Skeletal muscle satellite cell (primary cell): ENCODE data around the gene TSPAN8.
"Not testable (repeated sequence)": the region's sequence is repeated elsewhere in the genome, so short reads cannot be mapped to it uniquely, and the experiment has no call there.

Source experiments
- H3K27me3 ChIP-seq: 2 replicates; pipeline ENCODE4 v1.7.0; 2013; ENCODE audit warnings: low read length; ENCODE audit not compliant: control insufficient read depth, insufficient read depth
- H3K36me3 ChIP-seq: 2 replicates; pipeline ENCODE4 v1.7.0; 2013; ENCODE audit warnings: mild to moderate bottlenecking, control low read depth, low read length; ENCODE audit not compliant: insufficient read depth
- H3K4me1 ChIP-seq: 2 replicates; pipeline ENCODE4 v1.7.0; 2013; ENCODE audit warnings: low read length; ENCODE audit not compliant: control insufficient read depth, insufficient read depth
- H3K4me2 ChIP-seq: 2 replicates; pipeline ENCODE4 v1.7.0; 2013; ENCODE audit warnings: mild to moderate bottlenecking, low read length
- H3K4me3 ChIP-seq: 2 replicates; pipeline ENCODE4 v1.7.0; 2013; ENCODE audit warnings: low read length
- H3K9ac ChIP-seq: 2 replicates; pipeline ENCODE4 v1.7.0; 2013; ENCODE audit warnings: mild to moderate bottlenecking, low read depth, low read length, moderate library complexity
- H3K9me3 ChIP-seq: replicated peaks from 2 replicates; pipeline ENCODE4 v1.7.0; 2013; ENCODE audit warnings: mild to moderate bottlenecking, control low read depth, low read length

TSPAN8 gene

GRCh38 chr12:71124835-71125460, 32.9 kb downstream of the TSPAN8 start:
- no peak overlapping the region for H3K9ac ChIP-seq
- no peaks in the 10 kb centered on the region for H3K9me3 ChIP-seq
- H3K36me3 ChIP-seq, result no peaks in the 10 kb centered on the region
- H3K4me1 ChIP-seq, result no peaks in the 10 kb centered on the region
- no peak overlapping the region for H3K4me3 ChIP-seq
- H3K27me3 ChIP-seq, result no peaks in the 10 kb centered on the region
- no peak overlapping the region for H3K4me2 ChIP-seq

GRCh38 chr12:71113148-71113547, 44.7 kb downstream of the TSPAN8 start:
- not testable (repeated sequence) for H3K9me3 ChIP-seq, H3K27me3 ChIP-seq, H3K4me2 ChIP-seq, H3K9ac ChIP-seq, H3K4me3 ChIP-seq, H3K36me3 ChIP-seq, H3K4me1 ChIP-seq

DNA sequence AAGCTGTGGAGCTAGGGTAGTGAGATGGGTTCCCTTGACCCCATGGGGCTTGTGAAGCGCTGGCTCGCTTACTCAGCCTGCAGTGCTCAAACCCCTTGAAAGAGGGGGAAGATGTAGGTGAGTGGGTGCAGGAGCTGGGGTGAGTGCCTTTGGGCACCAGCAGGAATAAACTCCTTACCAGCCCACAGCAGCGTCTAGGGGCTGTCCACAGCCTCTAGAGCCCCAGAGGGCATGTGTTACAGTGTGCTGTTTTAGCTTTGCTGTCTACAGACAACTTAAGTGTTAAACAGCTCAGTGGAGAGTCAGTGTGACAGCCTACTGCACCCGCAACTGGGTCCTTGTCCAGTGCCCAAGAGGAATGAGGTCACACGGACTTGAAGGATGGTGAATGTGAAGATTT, 48.0 kb downstream of the TSPAN8 start:
- Histone ChIP-seq H3K4me2 (no peak overlapping the region), H3K9me3 (no peaks in the 10 kb centered on the region), H3K9ac (no peak overlapping the region), H3K27me3 (no peaks in the 10 kb centered on the region), H3K4me1 (no peaks in the 10 kb centered on the region), H3K4me3 (no peak overlapping the region), H3K36me3 (no peaks in the 10 kb centered on the region)

DNA sequence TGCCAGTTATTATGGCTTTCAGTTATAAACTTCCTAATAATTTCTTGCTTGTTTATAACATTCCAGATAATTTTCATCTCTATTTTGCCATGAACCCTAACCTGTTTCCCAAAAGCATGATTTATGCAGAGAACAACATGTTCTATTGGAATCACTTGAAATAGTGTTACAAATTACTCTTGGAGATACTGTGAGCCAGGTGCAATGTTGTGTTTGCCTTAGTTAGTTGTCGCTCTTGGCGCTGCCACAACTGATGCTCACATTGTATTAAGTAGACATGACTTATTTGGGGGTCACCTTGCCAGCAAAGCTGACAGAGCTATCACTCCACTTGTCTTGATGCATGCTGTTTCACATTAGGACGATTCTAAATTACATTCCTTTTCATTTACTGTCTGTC, 49.4 kb downstream of the TSPAN8 start:
- Histone ChIP-seq H3K9me3 (no peaks in the 10 kb centered on the region), H3K4me1 (no peaks in the 10 kb centered on the region), H3K36me3 (no peaks in the 10 kb centered on the region), H3K9ac (no peak overlapping the region), H3K4me2 (no peak overlapping the region), H3K27me3 (no peaks in the 10 kb centered on the region), H3K4me3 (no peak overlapping the region)

DNA sequence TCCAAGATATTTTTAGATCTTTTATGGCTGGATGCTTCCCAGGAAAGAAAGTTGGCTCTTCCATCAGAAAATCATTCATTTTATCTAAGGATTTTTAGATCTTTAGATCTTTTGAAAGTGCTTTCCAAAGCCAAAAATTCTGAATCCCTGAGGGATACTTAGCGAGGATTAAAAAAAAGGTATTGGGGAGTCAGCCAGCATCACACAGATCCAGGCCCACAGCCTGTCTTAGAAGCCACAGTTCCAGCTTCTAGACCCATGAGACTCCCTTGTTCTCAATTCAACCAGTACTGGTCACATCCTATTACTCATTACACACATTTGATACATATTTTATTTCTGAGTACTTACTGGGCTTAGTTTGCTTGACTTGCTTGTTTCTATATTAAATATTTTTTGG, 49.9 kb downstream of the TSPAN8 start:
- Histone ChIP-seq H3K4me1 (no peaks in the 10 kb centered on the region), H3K36me3 (no peaks in the 10 kb centered on the region), H3K9ac (no peak overlapping the region), H3K4me2 (no peak overlapping the region), H3K27me3 (no peaks in the 10 kb centered on the region), H3K9me3 (no peaks in the 10 kb centered on the region), H3K4me3 (no peak overlapping the region)

DNA sequence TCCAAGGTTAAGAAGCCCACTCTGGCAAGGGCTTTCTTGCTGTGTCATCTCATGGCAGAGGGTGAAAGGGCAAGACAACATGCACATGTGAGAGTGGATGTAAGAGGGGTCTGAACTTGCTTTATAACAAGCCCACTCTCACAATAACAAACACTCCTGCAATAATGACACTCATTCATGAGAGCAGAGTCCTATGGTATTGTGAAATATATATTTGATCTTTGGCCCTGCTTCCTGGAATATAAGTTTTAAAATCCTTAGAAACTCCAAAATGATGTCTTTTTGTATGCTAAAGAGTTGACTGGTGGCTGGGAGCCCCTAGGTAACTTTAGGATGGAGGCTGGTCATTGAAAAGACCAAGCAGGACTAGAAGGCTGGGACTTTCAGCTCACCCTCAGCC, 51.8 kb downstream of the TSPAN8 start:
- Histone ChIP-seq H3K4me3 (no peak overlapping the region), H3K4me1 (no peaks in the 10 kb centered on the region), H3K27me3 (no peaks in the 10 kb centered on the region), H3K9me3 (no peaks in the 10 kb centered on the region), H3K36me3 (no peaks in the 10 kb centered on the region), H3K9ac (no peak overlapping the region), H3K4me2 (no peak overlapping the region)

DNA sequence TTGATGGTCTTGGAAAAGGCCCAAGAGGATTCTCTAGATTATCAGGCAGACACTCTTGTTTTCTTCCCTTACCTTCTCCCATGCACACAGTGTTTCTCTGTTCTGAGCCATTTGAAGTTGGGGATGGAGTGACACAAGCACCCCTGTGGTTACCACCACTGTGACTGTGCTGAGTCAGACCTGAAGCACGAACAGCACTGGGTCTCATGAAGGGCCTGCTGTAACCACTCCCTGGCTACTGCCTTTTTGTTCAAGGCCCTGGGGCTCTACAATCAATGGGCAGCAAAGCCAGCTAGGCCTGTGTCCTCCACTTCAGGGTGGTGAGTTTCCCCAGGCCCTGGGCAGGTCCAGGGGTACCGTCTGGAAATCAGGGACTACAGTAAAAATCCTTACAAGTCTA, 65.5 kb downstream of the TSPAN8 start:
- Histone ChIP-seq H3K9ac (no peak overlapping the region), H3K4me1 (no peaks in the 10 kb centered on the region), H3K36me3 (no peaks in the 10 kb centered on the region), H3K27me3 (no peaks in the 10 kb centered on the region), H3K9me3 (no peaks in the 10 kb centered on the region), H3K4me2 (no peak overlapping the region), H3K4me3 (no peak overlapping the region)

- H3K9me3 ChIP-seq, result no peaks in the 10 kb centered on the region
- no peaks in the 10 kb centered on the region for H3K27me3 ChIP-seq
- no peaks in the 10 kb centered on the region for H3K4me1 ChIP-seq
- no peak overlapping the region for H3K4me2 ChIP-seq
- H3K36me3 ChIP-seq, result no peaks in the 10 kb centered on the region
- H3K9ac ChIP-seq, result no peak overlapping the region
- H3K4me3 ChIP-seq, result no peak overlapping the region
Observed at GRCh38 chr12:71090971-71091370, 66.8 kb downstream of the TSPAN8 start.

GRCh38 chr12:71085575-71085974, 72.2 kb downstream of the TSPAN8 start:
- no peak overlapping the region for H3K9ac ChIP-seq
- no peak overlapping the region for H3K4me3 ChIP-seq
- no peak overlapping the region for H3K4me2 ChIP-seq
- no peaks in the 10 kb centered on the region for H3K36me3 ChIP-seq
- no peaks in the 10 kb centered on the region for H3K27me3 ChIP-seq
- H3K9me3 ChIP-seq, result no peaks in the 10 kb centered on the region
- no peaks in the 10 kb centered on the region for H3K4me1 ChIP-seq

GRCh38 chr12:71075743-71076142, 82.1 kb downstream of the TSPAN8 start:
- H3K4me1 ChIP-seq, result no peaks in the 10 kb centered on the region

More at GRCh38 chr12:71075743-71076142, 82.1 kb downstream of the TSPAN8 start:
- Histone ChIP-seq H3K27me3 (no peaks in the 10 kb centered on the region), H3K36me3 (no peaks in the 10 kb centered on the region), H3K9ac (no peak overlapping the region), H3K9me3 (no peaks in the 10 kb centered on the region), H3K4me2 (no peak overlapping the region), H3K4me3 (no peak overlapping the region)
